ENCODE measurements around the gene TOE1. TPM values are rescaled to one million over a fixed set of nuclear protein-coding genes. Genes with fewer than 3 reads are reported as not detected.

Gene TOE1
- total RNA-seq, 4 donors from 2014 or later: 5.4 to 7.7 (median 6.9) TPM

DNA sequence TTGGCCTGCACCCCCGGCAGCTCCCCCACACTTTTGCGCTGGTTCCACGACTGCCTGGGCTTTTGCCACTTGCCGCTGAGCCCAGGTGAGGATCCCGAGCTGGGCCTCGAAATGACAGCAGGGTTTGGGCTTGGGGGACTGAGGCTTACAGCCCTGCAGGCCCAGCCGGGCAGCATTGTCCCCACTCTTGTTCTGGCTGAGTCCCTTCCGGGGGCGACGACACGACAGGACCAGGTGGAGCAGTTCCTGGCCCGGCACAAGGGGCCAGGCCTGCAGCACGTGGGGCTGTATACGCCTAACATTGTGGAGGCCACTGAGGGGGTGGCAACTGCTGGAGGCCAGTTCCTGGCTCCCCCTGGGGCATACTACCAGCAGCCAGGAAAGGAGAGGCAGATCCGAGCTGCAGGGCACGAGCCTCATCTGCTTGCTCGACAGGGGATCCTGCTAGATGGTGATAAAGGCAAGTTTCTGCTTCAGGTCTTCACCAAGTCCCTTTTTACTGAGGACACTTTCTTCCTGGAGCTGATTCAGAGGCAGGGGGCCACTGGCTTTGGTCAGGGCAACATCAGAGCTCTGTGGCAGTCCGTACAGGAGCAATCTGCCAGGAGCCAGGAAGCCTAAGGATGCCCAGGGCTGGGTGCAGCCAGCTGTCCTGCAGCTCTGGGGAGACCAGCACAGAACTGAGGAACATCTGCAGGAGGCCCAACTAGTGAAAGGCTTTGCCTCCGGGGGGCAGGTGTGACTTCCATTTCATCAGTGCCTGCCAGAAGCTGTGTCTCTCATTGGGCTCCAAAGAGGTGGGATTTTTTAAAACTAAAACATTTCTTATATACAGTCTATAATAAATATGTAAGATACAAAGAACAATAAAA is 12.1 kb upstream of the TOE1 start:
- TF ChIP-seq, protein P1, sequence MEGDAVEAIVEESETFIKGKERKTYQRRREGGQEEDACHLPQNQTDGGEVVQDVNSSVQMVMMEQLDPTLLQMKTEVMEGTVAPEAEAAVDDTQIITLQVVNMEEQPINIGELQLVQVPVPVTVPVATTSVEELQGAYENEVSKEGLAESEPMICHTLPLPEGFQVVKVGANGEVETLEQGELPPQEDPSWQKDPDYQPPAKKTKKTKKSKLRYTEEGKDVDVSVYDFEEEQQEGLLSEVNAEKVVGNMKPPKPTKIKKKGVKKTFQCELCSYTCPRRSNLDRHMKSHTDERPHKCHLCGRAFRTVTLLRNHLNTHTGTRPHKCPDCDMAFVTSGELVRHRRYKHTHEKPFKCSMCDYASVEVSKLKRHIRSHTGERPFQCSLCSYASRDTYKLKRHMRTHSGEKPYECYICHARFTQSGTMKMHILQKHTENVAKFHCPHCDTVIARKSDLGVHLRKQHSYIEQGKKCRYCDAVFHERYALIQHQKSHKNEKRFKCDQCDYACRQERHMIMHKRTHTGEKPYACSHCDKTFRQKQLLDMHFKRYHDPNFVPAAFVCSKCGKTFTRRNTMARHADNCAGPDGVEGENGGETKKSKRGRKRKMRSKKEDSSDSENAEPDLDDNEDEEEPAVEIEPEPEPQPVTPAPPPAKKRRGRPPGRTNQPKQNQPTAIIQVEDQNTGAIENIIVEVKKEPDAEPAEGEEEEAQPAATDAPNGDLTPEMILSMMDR (IDR thresholded peaks at IDR 0.05; ENCODE audit: low read depth): no peak

DNA sequence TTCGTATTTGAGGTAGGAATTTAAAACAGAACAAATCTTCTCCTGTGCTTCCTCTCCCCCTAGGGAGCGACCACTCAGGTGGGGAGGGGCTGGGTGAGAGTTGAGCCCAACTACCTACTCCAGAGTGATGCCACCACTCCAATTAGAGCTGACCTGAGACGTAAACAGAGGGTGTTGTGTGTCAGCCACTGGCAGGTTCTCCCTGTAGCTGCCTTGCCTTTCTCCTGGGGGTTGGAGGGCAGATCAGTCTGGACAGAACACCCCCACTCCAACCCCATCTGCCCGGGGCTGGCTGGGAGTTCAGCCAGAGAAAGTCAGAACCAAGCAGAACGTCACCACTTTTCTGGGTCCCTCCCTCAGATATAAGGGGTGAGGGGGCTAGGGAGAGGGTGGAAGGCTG is 11.3 kb upstream of the TOE1 start:
- TF ChIP-seq, protein P1 (IDR thresholded peaks at IDR 0.05; ENCODE audit: low read depth): no peak

DNA sequence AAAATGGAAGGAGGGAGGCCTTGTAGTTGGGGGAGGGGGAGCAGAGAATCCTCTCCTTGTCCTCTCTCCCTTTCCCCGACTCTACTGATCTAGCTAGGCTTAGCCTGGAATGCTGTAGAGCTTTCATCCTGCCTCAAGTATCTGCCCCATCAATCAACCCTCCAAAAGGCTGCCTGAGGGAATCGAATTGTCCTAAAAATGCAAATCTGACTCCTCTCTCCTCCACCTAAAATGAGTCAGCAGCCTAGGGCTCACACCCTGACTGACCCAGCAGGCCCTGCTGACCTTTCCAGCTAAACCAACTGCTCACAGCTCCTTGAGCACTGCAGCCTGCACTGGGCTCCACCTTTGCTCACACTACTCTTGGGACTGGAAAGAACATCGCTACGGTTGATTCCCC is 10.5 kb upstream of the TOE1 start:
- TF ChIP-seq, protein P1 (IDR thresholded peaks at IDR 0.05; ENCODE audit: low read depth): no peak

DNA sequence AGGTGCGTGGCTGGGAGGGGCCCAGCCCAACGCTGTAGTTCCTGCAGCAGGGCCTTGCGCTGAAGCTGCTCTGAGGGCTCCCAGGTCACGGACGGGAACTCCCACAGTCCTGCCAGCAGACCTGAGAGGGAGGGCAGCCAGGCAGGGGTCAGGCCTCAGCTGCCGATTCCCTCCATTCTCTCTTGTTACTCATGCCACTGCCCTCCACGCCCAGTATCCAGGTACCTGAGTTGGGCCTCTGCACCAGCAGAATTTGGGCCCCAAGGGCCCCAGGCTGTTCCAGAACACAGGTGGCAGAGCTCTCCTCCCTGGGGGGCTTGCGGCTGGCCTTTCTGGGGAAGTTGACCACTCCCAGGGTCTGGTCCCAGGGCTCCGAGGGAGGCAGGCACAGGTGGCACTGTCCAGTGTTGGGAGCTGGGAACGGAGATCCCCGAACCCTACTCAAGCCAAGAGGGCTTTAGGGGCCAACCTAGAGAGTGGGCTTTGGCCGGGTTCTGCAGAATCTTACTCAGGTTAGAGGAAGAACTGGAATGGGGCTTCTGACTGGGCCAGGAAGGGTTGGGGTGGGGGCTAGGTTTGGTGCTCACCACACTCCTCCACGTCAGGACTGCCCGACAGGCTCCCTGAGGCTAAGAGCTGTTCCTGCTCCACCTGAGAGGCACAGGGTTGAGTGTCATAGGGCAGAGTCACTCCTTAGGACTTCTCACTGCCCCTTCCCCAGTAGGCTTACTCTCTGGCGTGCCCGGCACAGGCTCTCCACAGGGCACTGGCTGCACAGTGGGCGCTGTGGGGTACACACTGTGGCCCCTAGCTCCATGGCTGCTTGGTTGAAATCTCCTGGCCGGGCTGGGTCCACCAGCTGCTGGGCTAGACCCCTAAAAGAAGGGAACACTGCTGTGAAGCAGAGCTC is 8.3 kb upstream of the TOE1 start:
- TF ChIP-seq, protein P1 (IDR thresholded peaks at IDR 0.05; ENCODE audit: low read depth): no peak

DNA sequence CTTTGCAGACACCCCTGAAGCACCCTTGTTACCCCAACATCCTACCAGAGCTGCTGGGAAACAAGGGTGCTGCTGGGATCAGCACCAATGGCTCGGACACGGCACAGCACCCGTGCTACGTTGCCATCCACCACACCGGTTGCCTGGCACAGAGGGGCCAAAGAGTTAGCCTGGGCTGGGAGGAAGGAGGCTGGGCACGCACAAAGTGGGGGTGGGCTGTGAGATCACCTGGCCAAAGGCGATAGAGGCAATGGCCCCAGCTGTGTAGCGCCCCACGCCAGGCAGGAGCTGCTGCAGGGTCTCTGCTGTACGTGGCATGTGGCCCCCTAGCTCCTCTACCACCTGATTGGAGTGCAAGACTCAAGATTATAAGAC is 7.6 kb upstream of the TOE1 start:
- TF ChIP-seq, protein P1 (IDR thresholded peaks at IDR 0.05; ENCODE audit: low read depth): no peak

DNA sequence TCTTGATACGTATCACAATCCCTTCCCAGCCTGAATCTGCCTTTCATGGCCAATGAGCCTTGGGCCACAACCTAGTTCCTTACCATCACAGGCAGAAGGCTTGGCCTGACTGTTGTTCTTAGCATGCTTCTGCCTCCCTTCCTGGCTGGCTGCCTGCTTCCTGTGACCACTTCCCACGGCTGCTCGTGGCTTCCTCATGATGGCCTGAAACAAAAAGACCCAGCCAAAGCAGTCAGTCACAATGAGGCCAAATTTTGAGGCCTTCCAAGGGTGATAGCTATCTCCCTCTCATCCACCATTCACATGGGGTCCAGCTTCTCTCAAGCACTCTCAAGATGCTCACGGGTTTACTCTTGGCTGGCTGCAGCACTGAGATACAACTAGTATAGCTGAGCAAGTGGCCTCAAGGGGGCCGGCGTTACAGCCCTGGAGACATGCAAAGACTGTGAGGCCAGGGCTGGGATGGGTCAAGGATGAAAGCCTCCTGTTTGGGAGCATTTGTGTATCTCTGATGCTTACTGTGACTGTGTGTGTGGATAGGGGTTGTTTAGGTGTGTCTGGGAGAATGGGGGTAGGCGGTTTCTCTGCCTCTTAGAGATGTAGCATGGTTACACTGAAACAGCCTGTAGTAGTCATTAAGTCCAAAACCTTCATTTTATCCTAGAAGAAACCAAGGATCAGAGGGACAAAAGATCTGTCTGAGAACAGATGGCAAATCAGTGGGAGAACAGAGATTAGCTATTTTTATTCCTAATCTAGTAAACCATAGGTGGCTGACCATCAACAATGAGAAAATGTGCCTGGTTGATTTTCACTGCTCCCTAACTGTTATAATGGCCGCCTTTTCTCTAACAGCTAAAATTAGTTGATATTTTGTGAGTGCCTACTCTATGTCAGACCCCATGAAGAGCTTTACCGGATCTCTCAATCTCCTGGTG is 5.4 kb upstream of the TOE1 start:
- TF ChIP-seq, protein P1 (IDR thresholded peaks at IDR 0.05; ENCODE audit: low read depth): no peak
